ENCODE results near the gene MYB. TPM values are rescaled to one million over a fixed set of nuclear protein-coding genes. Genes with fewer than 3 reads are reported as not detected.

The MYB gene
- total and polyA plus RNA-seq, 2 of the 8 experiments (the other 6 are each of a cell fraction or from before 2014, with no cell fraction given): 4.0 to 7.6 TPM

- no peak for TF ChIP-seq SP2 (IDR thresholded peaks at IDR 0.05; ENCODE audit: low read length)
- no peak for TF ChIP-seq RNF2 (IDR thresholded peaks at IDR 0.05; ENCODE audit: borderline replicate concordance, low read depth, low read length, missing control alignments, poor library complexity, severe bottlenecking)
- TF ChIP-seq SP4 (IDR thresholded peaks at IDR 0.05; ENCODE audit: low read length): no peak
- no peak for TF ChIP-seq BRCA1 (IDR thresholded peaks at IDR 0.05; ENCODE audit: low read depth, low read length)
- no peak for TF ChIP-seq CHD1 (IDR thresholded peaks at IDR 0.05; ENCODE audit: low read depth, low read length)
- no peak for TF ChIP-seq BACH1 (IDR thresholded peaks at IDR 0.05; ENCODE audit: low read length)
- TF ChIP-seq EGR1 (IDR thresholded peaks at IDR 0.05; ENCODE audit: borderline replicate concordance, low read depth, low read length): no peak
- TF ChIP-seq MAFK (IDR thresholded peaks at IDR 0.05; ENCODE audit: low read depth, low read length): no peak
- TF ChIP-seq JUND (IDR thresholded peaks at IDR 0.05; ENCODE audit: low read length): no peak
- no peak for TF ChIP-seq ATF3 (IDR thresholded peaks at IDR 0.05; ENCODE audit: insufficient read depth, low read depth, low read length)
- peak; percentile 7; the same call in 1 of the 2 replicates for TF ChIP-seq MAX (IDR thresholded peaks at IDR 0.05)
- TF ChIP-seq KDM5A (IDR thresholded peaks at IDR 0.05; ENCODE audit: low read length): no peak
- no peak for TF ChIP-seq ZNF274 (IDR thresholded peaks at IDR 0.05; ENCODE audit: borderline replicate concordance, extremely low read depth, low read length)
- no peak for TF ChIP-seq E2F6 (IDR thresholded peaks at IDR 0.05)
- no peak for TF ChIP-seq SIRT6 (IDR thresholded peaks at IDR 0.05; ENCODE audit: low read length)
- peak; percentile 42 to 54 for TF ChIP-seq RAD21 (IDR thresholded peaks at IDR 0.05 in 1 of 2, conservative IDR thresholded peaks at IDR 0.05 in 1 of 2; ENCODE audit: low read depth in 2 of 2, low read length in 2 of 2)
- no peak for TF ChIP-seq SRF (IDR thresholded peaks at IDR 0.05; ENCODE audit: low read depth, low read length)
- TF ChIP-seq ASH2L (IDR thresholded peaks at IDR 0.05; ENCODE audit: low read length): no peak
Measured at GRCh38 chr6:135162678-135163439, 18.2 kb upstream of the MYB start (continued).

Data from H1 (cell line).